Measurements from ENCODE around the gene RHCE.
"Not testable (repeated sequence)": the region's sequence is repeated elsewhere in the genome, so short reads cannot be mapped to it uniquely, and the experiment has no call there.

The RHCE gene

GRCh38 chr1:25420715-25421114 lies at the start of gene RHCE:
Gene RHCE, minus strand, starts transcription at chr1:25420825. Its CDS starts 39 bp downstream, at chr1:25420786.
- DNase-seq: not testable (repeated sequence)

- no peak for DNase-seq
Observed at GRCh38 chr1:25469177-25469576, 48.6 kb upstream of the RHCE start.

- DNase-seq: no peak
Observed at GRCh38 chr1:25468033-25468432, 47.4 kb upstream of the RHCE start.

GRCh38 chr1:25467616-25468015 lies 47.0 kb upstream of the RHCE start:
- DNase-seq: no peak

- DNase-seq: no peak
Observed at GRCh38 chr1:25467193-25467592, 46.6 kb upstream of the RHCE start.

GRCh38 chr1:25462732-25463131 lies 42.1 kb upstream of the RHCE start:
- DNase-seq: peak; percentile 27

- no peak for DNase-seq
Observed at GRCh38 chr1:25461849-25462248, 41.2 kb upstream of the RHCE start.

- not testable (repeated sequence) for DNase-seq
Observed at GRCh38 chr1:25460816-25461215, 40.2 kb upstream of the RHCE start.

- DNase-seq: no peak
Observed at GRCh38 chr1:25460020-25460419, 39.4 kb upstream of the RHCE start.

GRCh38 chr1:25458541-25459298 lies 38.1 kb upstream of the RHCE start:
- no peak for DNase-seq

GRCh38 chr1:25456502-25456901 lies 35.9 kb upstream of the RHCE start:
- DNase-seq: no peak

GRCh38 chr1:25451908-25452307 lies 31.3 kb upstream of the RHCE start:
- no peak for DNase-seq

- DNase-seq: no peak
Observed at GRCh38 chr1:25450891-25451290, 30.3 kb upstream of the RHCE start.

- no peak for DNase-seq
Observed at GRCh38 chr1:25447547-25447946, 26.9 kb upstream of the RHCE start.

- DNase-seq: no peak
Observed at GRCh38 chr1:25445993-25446538, 25.4 kb upstream of the RHCE start.

- DNase-seq: not testable (repeated sequence)
Observed at GRCh38 chr1:25444604-25445003, 24.0 kb upstream of the RHCE start.

GRCh38 chr1:25443030-25443699 lies 22.5 kb upstream of the RHCE start:
- DNase-seq: no peak

- DNase-seq: no peak
Observed at GRCh38 chr1:25442178-25442577, 21.6 kb upstream of the RHCE start.

GRCh38 chr1:25439287-25439686 lies 18.7 kb upstream of the RHCE start:
- DNase-seq: no peak

- DNase-seq: no peak
Observed at GRCh38 chr1:25437672-25438071, 17.0 kb upstream of the RHCE start.

- DNase-seq: no peak
Observed at GRCh38 chr1:25435397-25436108, 14.9 kb upstream of the RHCE start.

GRCh38 chr1:25433389-25434186 lies 13.0 kb upstream of the RHCE start:
- no peak for DNase-seq
